K562 (cell line): ENCODE measurements around the gene RAB3D. TPM values are rescaled to one million over a fixed set of nuclear protein-coding genes. Genes with fewer than 3 reads are reported as not detected.

Experiments used
- ATF7 ChIP-seq: fragments of 450-650 bp; IDR thresholded peaks from 2 replicates; pipeline ENCODE4 v1.7.1; 2014; ENCODE audit warnings: mild to moderate bottlenecking, moderate library complexity
- EP300 ChIP-seq: IDR thresholded peaks from 2 replicates; pipeline ENCODE4 v1.6.1; 2012; ENCODE audit warnings: low read length, improper control_type of control experiment
- HDGF ChIP-seq: fragments of 450-650 bp; IDR thresholded peaks from 2 replicates; pipeline ENCODE4 v1.6.1; 2016
- HMG20B ChIP-seq: fragments of 250-450 bp; sonication (Bioruptor Pico); IDR thresholded peaks from 2 replicates; pipeline ENCODE4 v1.5.0; 2021; ENCODE audit warnings: mild to moderate bottlenecking
- POLR2AphosphoS5 ChIP-seq: IDR thresholded peaks from 2 replicates; pipeline ENCODE4 v1.6.1; 2011; ENCODE audit warnings: mild to moderate bottlenecking, low read depth, low read length, moderate library complexity; ENCODE audit not compliant: control insufficient read depth, insufficient read depth
- SRSF1 ChIP-seq: fragments of 200-400 bp; formaldehyde crosslinking; IDR thresholded peaks from 2 replicates; pipeline ENCODE4 v1.6.1; 2017; ENCODE audit warnings: mild to moderate bottlenecking, low read depth, low read length, moderate library complexity
- TFAM ChIP-seq: fragments of 250-450 bp; sonication (Bioruptor Pico); conservative IDR thresholded peaks from 2 replicates; pipeline ENCODE4 v1.5.0; 2021; ENCODE audit warnings: mild to moderate bottlenecking, moderate library complexity
- THRAP3 ChIP-seq: fragments of 450-650 bp; IDR thresholded peaks from 2 replicates; pipeline ENCODE4 v1.6.1; 2016; ENCODE audit warnings: mild to moderate bottlenecking, inconsistent platforms, borderline replicate concordance
- YBX1 ChIP-seq: fragments of 450-650 bp; IDR thresholded peaks from 2 replicates; pipeline ENCODE4 v1.7.1; 2016; ENCODE audit warnings: mild to moderate bottlenecking
- ZNF224 ChIP-seq: sonication (generic); formaldehyde crosslinking; IDR thresholded peaks from 2 replicates; pipeline ENCODE4 v1.8.0; 2022; ENCODE audit warnings: mild to moderate bottlenecking, missing genetic modification reagents
- ZNF23 ChIP-seq: fragments of 250-450 bp; sonication (Bioruptor Pico); IDR thresholded peaks from 2 replicates; pipeline ENCODE4 v1.4.0; 2020; ENCODE audit warnings: mild to moderate bottlenecking
- ZNF232 ChIP-seq: sonication (generic); formaldehyde crosslinking; IDR thresholded peaks from 2 replicates; pipeline ENCODE4 v1.8.0; 2022; ENCODE audit warnings: mild to moderate bottlenecking, missing genetic modification reagents
- ZNF253 ChIP-seq: fragments of 250-450 bp; sonication (Bioruptor Pico); conservative IDR thresholded peaks from 2 replicates; pipeline ENCODE4 v1.6.1; 2021; ENCODE audit warnings: mild to moderate bottlenecking
- ZNF274 ChIP-seq: IDR thresholded peaks from 2 replicates; pipeline ENCODE4 v1.6.1; 2011; ENCODE audit warnings: low read depth, mild to moderate bottlenecking, low read length, moderate library complexity, borderline replicate concordance
- polyA plus RNA-seq, 8 experiments: library from polyadenylated mRNA; depleted of rRNA in 4 of 8; stranded (reverse) in 5 of 8; unstranded in 3 of 8; fragments of >200 nt; fragmentation: Nextera tagmentation in 2 of 8; fragmentation: Illumina TruSeq in 1 of 8; extraction: Ambion mirVana in 2 of 8; extraction: Trizol in 1 of 8; gene quantifications; 2 replicates each; pipeline versions ENCODE4 v1.2.1 to v1.2.3, GENCODE V29; 2011 to 2014; ENCODE audit warnings: inconsistent platforms in 1 of 8, missing spikeins in 1 of 8
- total RNA-seq, 7 experiments: library from RNA; depleted of rRNA in 6 of 7; stranded (reverse); fragments of >200 nt in 6 of 7; fragmentation: Illumina TruSeq in 2 of 7; extraction: Trizol in 2 of 7; gene quantifications; 2 replicates each; pipeline versions ENCODE4 v1.2.1 to v1.2.3, GENCODE V29; 2011 to 2021; ENCODE audit warnings: low replicate concordance in 1 of 7
- TF ChIP-seq, protein P1 (sequence below), 2 experiments: fragments of 200-800 bp in 1 of 2; sonication (Bioruptor generic) in 1 of 2; sonication (generic) in 1 of 2; formaldehyde crosslinking in 1 of 2; IDR thresholded peaks in 1 of 2; conservative IDR thresholded peaks in 1 of 2; 2 replicates each; pipeline versions ENCODE4 v1.5.0 to v1.6.1; 2016 to 2020; ENCODE audit warnings: missing compliant biosample characterization in 1 of 2, missing genetic modification characterization in 1 of 2, missing genetic modification reagents in 1 of 2
- TF ChIP-seq, protein P2 (sequence below): fragments of 250-450 bp; sonication (Bioruptor Pico); IDR thresholded peaks from 2 replicates; pipeline ENCODE4 v1.5.1; 2021; ENCODE audit warnings: mild to moderate bottlenecking
- TF ChIP-seq, protein P3 (sequence below): fragments of 450-650 bp; IDR thresholded peaks from 2 replicates; pipeline ENCODE4 v1.6.1; 2016; ENCODE audit warnings: mild to moderate bottlenecking
- TF ChIP-seq, protein P4 (sequence below): fragments of 250-450 bp; sonication (Bioruptor Pico); IDR thresholded peaks from 2 replicates; pipeline ENCODE4 v1.8.0; 2021; ENCODE audit warnings: moderate library complexity, mild to moderate bottlenecking, inconsistent platforms
- TF ChIP-seq, protein P5 (sequence below): fragments of 450-650 bp; formaldehyde crosslinking; IDR thresholded peaks from 2 replicates; pipeline ENCODE4 v1.4.0; 2020; ENCODE audit warnings: mild to moderate bottlenecking, moderate library complexity

Gene RAB3D
- total and polyA plus RNA-seq, 9 of the 15 experiments (the other 6 are each of a cell fraction or from before 2014, with no cell fraction given), result 0.34 to 3.3 (median 1.3) TPM

DNA sequence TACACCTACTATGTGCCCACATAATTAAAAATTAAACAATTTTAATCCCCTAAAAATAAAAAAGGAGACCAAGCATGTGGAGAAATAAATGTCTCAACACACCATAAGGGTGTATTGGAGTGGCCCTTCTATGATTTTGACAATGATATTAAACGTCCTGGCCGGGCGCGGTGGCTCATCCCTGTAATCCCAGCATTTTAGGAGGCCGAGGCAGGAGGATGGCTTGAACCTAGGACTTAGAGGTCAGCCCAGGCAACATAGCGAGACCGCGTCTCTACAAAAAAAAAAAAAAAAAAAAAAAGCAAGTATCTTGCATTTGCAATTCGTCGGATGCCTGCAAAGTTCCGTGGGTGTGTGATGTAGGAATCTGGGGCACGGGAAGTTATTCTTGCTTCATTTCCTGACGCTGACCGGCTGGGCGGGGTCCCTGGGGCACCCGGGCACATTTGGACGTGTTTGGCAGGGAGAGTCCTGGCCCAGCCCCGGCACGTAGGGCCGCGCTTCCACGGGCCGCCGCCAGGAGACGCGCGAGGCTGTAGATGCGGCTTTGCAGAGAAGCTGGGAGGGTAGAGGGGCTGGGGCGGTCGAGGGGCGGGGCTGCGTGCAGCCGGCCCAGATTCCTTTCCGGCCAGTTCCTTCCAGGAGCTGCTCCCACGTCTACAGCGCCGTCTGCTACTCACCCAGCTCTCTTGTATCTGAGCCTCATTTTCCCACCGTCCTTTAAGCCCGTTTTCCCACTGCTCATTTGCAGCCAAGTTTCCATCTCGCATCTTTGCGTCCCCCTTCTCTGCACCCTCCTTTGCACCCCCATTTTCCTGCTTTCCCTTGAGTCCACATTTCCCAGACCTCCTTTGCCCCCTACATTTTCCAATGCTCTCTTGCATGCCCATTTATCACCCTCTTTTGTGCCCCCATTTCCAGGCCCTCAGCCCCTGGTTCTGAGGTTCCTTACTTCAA is 45.7 kb downstream of the RAB3D start (continued):
- TF ChIP-seq, protein P1, sequence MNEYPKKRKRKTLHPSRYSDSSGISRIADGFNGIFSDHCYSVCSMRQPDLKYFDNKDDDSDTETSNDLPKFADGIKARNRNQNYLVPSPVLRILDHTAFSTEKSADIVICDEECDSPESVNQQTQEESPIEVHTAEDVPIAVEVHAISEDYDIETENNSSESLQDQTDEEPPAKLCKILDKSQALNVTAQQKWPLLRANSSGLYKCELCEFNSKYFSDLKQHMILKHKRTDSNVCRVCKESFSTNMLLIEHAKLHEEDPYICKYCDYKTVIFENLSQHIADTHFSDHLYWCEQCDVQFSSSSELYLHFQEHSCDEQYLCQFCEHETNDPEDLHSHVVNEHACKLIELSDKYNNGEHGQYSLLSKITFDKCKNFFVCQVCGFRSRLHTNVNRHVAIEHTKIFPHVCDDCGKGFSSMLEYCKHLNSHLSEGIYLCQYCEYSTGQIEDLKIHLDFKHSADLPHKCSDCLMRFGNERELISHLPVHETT (CRISPR knock-in tag; conservative IDR thresholded peaks at IDR 0.05 in 1 of 2, IDR thresholded peaks at IDR 0.05 in 1 of 2), result no peak
- TF ChIP-seq, protein P2, sequence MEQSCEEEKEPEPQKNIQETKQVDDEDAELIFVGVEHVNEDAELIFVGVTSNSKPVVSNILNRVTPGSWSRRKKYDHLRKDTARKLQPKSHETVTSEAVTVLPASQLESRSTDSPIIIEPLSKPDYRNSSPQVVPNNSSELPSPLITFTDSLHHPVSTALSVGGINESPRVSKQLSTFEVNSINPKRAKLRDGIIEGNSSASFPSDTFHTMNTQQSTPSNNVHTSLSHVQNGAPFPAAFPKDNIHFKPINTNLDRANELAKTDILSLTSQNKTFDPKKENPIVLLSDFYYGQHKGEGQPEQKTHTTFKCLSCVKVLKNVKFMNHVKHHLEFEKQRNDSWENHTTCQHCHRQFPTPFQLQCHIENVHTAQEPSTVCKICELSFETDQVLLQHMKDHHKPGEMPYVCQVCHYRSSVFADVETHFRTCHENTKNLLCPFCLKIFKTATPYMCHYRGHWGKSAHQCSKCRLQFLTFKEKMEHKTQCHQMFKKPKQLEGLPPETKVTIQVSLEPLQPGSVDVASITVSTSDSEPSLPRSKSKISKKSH, result no peak
- TF ChIP-seq HDGF (no peak), POLR2AphosphoS5 (no peak), ZNF232 (CRISPR knock-in tag) (no peak), HMG20B (CRISPR knock-in tag) (no peak), SRSF1 (no peak), EP300 (no peak), YBX1 (no peak), ZNF224 (CRISPR knock-in tag) (no peak), ZNF253 (CRISPR knock-in tag) (no peak), ZNF274 (no peak), THRAP3 (no peak), TFAM (CRISPR knock-in tag) (no peak), ATF7 (0 out of 2 replicates have a peak, but pooled peaks have one; percentile 11), ZNF23 (no peak)
- TF ChIP-seq, protein P3, sequence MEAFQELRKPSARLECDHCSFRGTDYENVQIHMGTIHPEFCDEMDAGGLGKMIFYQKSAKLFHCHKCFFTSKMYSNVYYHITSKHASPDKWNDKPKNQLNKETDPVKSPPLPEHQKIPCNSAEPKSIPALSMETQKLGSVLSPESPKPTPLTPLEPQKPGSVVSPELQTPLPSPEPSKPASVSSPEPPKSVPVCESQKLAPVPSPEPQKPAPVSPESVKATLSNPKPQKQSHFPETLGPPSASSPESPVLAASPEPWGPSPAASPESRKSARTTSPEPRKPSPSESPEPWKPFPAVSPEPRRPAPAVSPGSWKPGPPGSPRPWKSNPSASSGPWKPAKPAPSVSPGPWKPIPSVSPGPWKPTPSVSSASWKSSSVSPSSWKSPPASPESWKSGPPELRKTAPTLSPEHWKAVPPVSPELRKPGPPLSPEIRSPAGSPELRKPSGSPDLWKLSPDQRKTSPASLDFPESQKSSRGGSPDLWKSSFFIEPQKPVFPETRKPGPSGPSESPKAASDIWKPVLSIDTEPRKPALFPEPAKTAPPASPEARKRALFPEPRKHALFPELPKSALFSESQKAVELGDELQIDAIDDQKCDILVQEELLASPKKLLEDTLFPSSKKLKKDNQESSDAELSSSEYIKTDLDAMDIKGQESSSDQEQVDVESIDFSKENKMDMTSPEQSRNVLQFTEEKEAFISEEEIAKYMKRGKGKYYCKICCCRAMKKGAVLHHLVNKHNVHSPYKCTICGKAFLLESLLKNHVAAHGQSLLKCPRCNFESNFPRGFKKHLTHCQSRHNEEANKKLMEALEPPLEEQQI, result no peak
- TF ChIP-seq, protein P4, sequence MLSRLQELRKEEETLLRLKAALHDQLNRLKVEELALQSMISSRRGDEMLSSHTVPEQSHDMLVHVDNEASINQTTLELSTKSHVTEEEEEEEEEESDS (CRISPR knock-in tag), result no peak
- TF ChIP-seq, protein P5, sequence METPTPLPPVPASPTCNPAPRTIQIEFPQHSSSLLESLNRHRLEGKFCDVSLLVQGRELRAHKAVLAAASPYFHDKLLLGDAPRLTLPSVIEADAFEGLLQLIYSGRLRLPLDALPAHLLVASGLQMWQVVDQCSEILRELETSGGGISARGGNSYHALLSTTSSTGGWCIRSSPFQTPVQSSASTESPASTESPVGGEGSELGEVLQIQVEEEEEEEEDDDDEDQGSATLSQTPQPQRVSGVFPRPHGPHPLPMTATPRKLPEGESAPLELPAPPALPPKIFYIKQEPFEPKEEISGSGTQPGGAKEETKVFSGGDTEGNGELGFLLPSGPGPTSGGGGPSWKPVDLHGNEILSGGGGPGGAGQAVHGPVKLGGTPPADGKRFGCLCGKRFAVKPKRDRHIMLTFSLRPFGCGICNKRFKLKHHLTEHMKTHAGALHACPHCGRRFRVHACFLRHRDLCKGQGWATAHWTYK (CRISPR knock-in tag), result no peak
